Inflammatory macrophage treated with lipopolysaccharide for 4 hours (primary cell): Measurements from ENCODE around the gene COX7A2.

Experiments
- DNase-seq: peaks from one replicate; pipeline ENCODE4 v3.0.0-alpha.2; 2020

The COX7A2 gene

GRCh38 chr6:75268121-75268987, 24.8 kb upstream of the COX7A2 start:
- no peak for DNase-seq

DNA sequence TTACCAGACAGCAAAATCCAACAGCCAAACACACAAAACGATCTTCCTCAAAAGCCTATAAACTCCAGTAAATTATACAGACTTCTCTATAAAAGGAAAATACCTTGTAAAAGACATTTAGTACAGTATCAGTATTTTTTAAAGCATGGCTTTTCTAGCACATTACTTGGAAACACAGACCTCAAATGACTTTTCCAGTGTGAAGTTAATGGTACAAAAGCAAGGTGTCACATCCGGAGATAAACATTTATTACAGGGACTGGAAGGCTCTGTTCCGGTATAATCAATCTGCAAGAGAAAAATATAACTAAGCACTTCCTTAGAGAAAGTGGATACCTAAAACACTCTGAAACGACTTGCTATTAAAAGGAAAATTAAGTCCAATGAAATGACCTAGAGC, 23.9 kb upstream of the COX7A2 start:
- no peak for DNase-seq

GRCh38 chr6:75266716-75267291, 23.2 kb upstream of the COX7A2 start:
- DNase-seq, result peak; percentile 64

DNA sequence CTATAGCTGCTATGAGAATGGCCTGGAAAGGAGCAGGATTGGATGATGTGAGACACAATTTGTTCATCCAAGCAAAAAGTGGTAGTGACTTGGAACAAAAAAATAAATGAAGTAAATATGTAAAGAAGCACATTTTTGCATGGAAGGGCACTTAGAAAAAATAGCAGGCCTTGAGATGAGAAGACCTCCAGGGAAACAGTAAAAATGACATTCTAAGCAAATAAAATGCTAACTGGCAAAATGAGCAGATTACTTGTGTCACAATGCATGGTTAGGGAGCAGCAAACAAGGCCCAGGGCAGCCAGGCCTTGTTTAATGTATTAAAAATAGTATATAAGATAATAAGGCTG, 19.8 kb upstream of the COX7A2 start:
- no peak for DNase-seq

DNA sequence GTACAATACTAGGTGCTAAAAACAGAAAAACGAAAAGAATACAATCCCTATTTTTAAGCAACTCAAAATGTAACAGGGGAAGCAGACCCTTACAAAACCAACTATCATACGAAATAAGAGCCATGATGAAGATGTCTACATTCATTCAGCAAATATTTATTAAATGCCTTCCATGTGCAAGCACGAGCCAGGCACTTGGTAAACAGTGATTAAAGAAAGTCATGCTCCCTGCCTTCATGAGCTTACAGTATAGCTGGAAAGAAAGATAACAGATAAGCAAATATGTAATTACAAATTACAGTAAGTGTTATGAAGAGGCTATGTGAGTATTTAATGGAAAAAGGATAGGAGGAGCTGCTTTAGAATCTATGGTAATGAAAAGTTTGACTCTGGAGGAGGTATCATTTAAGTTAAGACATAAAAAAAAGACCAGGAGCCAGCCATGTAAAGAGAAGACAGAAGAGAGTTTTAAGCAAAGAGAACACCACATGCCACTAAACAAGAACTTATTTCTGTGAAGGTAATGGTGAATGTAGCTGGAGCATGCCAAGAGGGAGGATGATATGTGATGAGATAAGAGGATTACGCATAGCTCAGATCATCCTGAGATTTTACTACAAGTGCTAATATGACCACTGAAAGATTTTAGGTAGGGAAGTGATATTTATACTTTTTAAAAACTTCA, 19.3 kb upstream of the COX7A2 start:
- DNase-seq, result no peak

- DNase-seq, result no peak
Measured at GRCh38 chr6:75261299-75261698, 17.7 kb upstream of the COX7A2 start.

DNA sequence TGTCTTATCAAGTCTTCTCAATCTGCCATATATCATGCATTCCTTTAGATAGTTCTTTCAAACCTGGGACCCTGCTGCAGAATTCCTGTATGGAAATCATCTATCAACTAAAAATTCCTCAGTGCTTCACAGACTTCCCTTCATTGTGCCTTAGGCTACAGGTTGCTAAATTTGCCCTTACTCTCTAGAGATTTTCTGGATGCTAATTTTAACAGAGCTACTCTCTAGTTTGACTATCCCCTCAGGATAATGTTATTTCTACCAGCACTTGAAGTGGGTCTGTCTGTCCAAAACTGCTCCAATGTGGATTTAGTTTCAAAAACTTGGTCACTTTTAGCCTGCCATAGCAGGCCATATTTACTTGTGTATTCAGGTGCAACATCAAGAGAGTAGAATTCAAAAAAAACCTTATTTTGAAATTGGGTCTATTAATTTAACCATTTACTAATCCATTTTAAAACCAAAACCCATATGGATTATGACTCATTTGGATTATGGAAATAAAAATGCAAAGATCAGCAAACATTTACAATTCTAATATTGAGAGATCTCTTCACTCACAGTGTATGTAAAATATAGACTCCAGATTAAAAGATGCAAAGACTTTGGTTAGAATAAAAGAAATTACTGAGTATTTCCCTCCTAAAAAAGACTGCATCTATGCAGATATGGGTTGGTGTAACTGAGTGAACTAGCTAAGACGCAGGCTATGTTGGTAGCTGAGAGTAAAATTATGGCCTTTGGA, 13.9 kb upstream of the COX7A2 start:
- no peak for DNase-seq

DNA sequence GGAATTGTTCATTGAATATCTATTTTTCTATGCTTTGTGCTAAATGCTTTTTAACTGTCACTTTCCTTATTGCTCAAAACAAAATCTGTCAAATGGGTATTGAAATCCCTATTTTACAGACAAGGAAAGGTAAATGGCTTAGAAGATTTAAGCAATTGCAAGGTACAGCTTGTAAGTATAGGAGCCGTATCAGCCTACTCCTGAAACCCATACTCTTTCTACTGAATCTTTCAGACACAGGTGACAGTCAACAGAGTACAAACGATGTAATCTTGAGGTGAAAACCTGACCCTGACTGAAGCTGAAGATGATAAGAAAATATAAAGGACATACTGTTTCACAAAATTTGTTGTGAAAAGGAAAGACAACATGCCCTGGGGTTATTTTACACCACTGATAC, 7.0 kb upstream of the COX7A2 start:
- DNase-seq, result no peak

DNA sequence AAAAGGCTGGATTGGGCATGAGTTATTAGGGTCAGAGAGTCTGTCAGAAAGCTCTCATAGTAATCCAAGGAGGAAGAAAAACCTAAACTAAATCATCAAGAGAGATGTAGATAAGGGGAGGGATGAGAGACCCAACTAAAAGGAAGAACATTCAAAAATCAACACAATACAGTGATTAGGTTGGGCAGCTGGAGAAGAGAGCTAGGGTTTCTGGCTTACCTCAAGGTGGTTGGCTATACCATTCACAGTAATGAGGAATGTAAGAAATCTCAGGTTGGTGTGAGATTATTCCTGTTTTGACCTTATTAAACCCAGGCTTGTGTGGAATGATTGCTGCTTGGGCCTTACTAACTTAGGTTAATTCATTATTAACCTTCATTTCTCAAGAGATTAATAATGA, 6.2 kb upstream of the COX7A2 start:
- no peak for DNase-seq

DNA sequence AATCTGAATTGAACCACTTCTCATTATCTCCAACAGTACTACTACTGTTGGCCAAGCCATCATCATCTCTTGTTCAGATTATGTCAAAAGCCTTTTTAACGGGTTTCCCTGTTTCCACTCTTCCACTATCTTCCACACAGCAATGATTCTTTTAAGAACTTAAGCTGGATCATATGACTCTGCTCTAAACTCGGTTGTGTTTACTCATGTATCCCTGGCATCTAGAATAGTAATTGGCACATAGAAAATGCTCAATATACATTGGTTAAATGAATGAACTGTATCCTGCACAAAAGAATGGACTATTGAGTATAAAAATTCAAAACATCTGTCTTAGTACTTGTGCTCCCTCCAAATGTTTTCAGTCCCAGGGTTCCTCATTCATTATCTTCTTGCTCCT, 2.8 kb upstream of the COX7A2 start:
- DNase-seq, result no peak

DNA sequence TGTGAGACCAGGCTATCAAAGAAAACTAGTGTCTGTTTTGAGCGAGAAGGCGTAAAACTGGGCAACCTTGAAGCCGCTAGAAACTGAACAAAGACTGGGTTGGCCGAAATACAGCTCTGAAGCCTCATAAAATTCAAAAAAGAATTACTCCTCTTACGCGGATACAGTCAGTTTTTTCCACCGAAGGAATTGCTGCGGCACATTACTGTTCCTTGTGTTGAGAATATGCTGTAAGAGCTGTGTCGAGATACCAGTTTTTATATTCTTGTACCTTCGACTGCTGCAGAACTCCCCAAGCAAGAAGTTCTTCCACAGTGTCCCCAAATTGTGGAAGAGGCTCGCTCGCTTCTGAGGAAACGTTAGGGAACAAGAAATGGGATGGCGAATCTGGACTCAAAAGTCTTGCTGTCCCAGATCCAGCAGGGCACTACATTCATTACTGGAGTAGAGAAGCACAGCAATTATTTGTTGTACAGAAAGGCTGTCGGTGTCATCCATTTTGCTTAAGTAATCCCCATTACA, 523 bp upstream of the COX7A2 start:
- peak; percentile 16 for DNase-seq

- no peak for DNase-seq
Measured at GRCh38 chr6:75236630-75237029, 7.0 kb downstream of the COX7A2 start.

DNA sequence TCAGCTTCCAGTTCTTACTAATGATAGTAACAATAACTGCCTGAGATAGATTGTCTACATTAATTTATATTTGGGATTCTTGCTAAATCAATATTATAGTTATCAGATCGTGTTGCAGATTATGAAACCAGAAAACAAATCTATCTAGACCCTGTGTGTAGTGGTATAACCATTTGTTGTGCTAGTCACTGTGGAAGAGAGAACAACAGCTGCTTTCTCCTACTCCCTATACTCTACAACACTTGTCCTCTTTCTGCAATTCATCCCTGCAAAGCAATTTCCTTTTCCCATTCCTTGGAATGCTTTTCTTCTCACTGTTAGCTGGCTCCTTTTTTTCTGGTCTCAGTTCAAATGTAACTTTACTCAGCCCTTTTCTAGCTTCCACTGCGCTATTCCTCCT, 8.3 kb downstream of the COX7A2 start:
- no peak for DNase-seq

GRCh38 chr6:75234126-75234865, 9.3 kb downstream of the COX7A2 start:
- no peak for DNase-seq

- DNase-seq, result no peak
Measured at GRCh38 chr6:75233092-75233615, 10.4 kb downstream of the COX7A2 start.

DNA sequence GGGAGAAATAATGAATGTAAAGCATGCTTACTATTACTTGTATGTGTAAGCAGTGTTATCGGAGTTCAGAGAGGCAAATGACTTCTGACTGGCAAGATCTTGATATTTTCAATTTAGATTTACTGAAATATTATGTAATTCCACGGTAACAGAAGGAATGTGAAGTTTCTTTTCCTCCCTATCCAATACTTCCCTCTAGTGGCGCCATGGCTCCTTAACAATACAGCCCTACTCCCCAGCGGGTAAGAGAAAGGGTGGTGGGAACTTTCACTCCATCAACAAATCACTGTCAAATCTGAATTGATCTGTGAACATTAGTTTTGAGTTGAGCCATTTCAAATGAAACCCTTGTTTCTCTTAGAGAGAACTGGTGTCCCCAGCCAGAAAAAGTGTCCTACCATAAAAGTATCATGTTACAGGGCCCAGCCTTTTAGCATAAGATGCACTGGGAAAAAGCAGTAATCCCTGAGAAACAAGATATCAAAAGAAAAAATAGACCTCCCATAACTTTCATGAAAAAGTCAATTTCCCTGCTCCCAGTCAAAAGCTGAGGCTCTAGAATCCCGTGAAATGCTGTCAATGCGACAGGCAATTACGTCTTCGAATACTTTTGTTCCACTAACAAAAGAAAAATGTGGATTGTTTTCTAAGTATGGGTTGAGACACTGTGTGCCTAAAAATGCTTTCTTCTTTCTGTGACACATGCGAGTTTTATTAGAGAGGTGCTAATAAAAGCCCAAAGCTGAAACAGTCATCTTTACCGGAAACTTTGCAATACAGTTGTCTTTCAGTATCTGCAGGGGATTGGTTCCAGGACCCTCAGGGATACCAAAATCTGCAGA, 12.9 kb downstream of the COX7A2 start:
- DNase-seq, result peak; percentile 55

GRCh38 chr6:75224303-75224926, 19.2 kb downstream of the COX7A2 start:
- no peak for DNase-seq

DNA sequence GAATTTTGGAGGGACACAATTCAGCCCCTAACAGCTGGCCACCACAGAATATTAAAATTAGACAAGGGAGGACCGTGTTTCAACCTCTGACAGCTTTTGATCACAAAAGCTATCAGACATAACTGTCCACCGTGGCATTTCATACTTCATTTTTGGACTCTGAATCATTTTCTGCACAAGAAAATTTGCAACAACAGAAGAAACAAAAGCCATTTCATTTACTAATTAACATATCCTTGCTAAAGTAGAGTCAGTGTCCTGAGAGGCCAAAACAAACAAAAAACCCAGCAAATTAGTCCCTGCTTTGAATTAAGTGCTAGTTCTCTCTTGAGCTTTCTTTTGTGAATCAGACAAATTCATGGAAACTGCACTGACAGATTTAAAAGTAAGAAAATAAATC, 20.2 kb downstream of the COX7A2 start:
- no peak for DNase-seq

GRCh38 chr6:75222261-75222660, 21.3 kb downstream of the COX7A2 start:
- no peak for DNase-seq

GRCh38 chr6:75221116-75221515, 22.5 kb downstream of the COX7A2 start:
- no peak for DNase-seq

GRCh38 chr6:75220357-75220756, 23.2 kb downstream of the COX7A2 start:
- DNase-seq, result no peak
